DLD1 (cell line): Measurements from ENCODE around the gene PRR19.

Experiments used
- in situ Hi-C: cut with HindIII; loops from 2 replicates; pipeline ENCODE4 v1.10.0; 2017; ENCODE audit warnings: low sequenced_read_pairs

The PRR19 gene

DNA sequence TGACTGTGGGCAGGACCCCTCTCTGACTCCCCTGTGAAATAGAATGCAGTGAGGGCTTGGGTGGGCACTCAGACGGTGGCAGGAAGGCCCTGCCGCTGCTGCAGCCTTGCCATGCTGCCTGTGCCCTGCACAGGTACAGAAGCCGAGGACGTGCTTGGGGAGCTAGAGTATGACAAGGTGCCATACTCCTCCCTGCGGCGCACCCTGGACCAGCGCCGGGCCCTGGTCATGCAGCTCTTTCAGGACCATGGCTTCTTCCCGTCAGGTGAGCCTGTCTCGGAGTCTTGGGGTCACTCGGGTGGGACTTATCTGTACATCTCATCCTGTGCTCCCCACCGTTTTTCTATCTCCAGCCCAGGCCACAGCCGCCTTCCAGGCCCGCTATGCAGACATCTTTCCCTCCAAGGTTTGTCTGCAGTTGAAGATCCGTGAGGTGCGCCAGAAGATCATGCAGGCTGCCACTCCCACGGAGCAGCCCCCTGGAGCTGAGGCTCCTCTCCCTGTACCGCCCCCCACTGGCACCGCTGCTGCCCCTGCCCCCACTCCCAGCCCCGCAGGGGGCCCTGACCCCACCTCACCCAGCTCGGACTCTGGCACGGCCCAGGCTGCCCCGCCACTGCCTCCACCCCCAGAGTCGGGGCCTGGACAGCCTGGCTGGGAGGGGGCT is 7.3 kb upstream of the PRR19 start:
- in situ Hi-C loops: no loop called here

DNA sequence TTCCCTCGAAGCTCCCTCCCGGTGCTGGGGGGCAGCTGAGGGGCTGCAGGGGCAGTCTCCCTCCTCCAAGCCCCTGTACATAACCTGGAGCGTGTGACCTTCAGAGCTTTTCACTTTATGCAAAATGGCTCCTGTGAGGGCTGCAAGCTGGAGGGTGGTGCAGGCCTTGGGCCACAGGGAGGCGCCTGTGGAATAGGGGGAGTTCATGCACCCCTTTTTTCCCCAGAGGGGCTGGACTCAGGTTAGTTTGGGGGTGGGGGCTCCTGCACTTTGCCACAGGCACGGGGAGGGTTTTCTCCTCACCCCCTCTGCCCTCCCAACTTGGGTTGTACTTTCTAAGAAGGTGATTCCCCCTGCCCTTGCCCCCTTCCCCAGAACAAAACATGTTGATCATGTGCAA is 6.6 kb upstream of the PRR19 start:
- in situ Hi-C loops: no loop called here

DNA sequence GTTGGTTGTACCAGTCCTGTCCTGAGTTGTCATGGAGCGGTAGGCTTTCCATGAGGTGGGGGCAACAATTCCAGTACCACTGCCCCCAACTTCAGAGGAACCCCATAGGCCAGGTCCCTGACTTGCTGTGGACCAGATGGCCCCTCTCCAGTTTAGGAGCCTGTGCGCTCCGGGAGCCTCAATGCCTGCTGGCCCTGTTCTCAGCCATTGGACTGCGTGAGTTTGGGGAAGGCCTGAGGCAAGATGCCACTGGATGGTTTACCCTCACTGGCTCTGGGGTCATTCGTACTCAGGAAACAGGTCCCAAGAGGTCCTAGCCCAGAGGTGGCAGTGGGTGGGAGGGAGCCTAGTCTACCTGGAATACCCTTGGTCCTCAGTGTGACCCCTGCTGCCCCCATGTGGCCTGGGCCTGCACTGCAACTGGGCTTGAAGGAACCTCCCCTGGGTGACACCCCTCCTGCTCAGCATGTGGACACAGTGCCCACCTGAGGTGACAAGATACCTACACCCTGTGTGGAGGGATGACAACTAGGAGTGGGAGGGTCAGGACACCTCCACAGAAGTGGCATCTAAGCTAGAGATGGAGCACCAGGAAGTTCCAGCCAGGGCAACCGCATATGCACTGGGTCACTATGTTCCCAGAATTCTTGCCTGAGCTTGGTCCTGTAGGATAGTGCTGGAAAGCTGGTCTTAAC is 6.0 kb upstream of the PRR19 start:
- in situ Hi-C loops: no loop called here

DNA sequence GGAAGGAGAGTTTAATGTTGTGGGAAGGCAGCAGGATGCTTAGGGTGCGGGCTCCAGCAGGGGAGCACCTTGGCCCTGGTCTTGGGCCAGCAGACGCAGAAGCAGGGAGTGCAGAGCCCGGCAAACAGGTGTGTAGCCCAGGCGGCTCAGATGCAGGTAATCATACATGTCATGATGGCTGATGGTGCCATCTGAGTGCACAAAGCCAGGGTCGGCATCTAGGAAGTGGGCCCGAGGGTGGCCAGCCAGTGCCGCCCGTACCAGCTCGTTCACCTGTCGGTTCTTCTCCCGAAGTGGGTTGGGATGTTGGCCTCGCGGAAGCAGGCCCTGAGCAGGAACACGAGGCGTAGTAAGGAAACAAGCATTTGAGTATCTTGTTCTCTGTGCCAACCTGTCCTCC is 4.9 kb upstream of the PRR19 start:
- in situ Hi-C loops: no loop called here

DNA sequence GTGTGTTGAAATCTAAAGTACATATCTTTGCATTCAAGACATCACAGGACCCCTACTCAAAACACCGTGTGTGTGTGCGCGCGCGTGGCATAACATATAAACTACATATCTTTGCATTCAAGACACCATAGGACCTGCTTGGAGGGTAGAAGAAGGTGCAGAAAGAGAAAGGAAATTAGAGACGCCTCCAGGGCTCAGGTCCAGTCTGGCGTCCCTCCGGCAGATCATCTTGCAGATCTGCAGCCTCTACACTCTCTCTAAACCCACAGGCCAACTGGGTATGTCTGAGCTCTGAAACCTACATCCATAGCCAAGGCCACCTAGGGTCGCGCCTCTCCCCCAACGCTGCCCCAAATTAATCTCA is 1.2 kb downstream of the PRR19 start:
- in situ Hi-C loops: no loop called here

DNA sequence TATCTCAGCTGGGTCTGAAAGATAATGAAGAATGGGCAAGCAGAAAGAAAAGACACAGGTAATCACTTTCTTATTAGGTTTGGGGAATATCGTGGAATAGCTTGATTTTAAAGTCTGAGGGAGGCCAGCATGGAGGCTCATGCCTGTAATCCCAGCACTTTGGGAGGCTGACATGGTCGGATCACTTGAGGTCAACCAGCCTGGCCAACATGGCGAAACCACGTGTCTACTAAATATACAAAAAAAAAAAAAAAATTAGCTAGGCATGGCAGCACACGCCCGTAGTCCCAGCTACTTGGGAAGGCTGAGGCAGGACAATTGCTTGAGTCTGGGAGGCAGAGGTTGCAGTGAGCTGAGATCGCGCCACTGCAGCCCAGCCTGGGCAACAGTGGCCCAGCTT is 1.9 kb downstream of the PRR19 start:
- in situ Hi-C loops: no loop called here

DNA sequence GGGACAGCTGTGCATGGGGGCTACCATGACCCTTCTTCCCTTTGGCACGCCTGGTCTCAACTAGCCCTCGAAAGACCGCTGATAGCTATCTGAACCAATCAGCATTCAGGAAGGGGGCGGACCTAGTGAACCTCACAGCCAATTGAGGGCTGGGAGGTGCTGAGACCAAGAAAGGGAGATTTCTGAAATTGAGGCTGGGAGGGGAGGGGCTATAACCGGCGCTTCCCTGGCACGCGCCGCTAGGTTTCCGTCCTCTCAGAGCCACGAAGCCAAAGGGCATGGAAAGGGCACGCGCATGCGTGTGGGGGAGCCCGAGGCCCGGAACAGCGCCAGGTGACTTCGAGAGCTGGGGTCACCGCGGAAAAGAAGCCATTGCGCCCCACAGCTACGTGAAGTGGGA is 4.7 kb downstream of the PRR19 start:
- in situ Hi-C loops: no loop called here

DNA sequence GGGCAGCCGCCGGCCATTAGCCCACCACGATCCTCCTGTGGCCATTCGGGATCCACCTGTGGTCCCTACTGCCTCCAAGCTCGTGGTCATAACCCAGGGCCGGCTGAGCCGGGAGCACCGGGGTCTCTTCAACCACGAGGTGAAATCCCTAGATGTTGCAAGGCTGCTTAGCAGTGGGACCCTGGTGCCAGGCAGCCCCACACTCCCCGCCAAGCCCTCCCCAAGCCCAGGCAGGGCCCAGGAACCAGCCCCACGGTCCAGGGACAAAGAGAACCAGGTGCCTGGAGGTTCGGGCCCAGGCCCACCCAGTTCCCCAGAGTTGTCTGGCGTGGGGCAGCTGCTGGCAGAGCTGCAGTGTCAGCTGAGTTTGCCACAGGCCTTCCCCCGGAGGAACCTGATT is 7.8 kb downstream of the PRR19 start:
- in situ Hi-C loops: no loop called here

DNA sequence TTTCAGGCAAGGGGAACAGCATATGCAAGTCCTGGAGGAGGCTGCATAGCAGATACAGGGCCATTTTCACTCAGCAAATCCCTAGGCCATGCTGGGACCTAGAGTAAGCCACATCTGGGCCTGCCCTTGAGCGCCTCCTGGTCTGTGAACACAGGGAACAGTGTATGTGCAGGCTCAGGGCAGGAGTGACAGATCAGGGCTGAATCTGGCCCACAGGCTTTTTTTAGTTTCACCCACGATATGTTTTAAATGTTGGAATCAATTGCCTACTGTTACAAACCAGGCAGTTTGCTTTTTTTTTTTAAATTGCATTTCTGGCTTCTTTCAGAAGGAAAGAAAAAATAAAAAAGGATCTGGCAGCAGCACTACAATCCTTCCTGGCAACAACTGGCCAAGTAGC is 9.7 kb downstream of the PRR19 start:
- in situ Hi-C loops: no loop called here

DNA sequence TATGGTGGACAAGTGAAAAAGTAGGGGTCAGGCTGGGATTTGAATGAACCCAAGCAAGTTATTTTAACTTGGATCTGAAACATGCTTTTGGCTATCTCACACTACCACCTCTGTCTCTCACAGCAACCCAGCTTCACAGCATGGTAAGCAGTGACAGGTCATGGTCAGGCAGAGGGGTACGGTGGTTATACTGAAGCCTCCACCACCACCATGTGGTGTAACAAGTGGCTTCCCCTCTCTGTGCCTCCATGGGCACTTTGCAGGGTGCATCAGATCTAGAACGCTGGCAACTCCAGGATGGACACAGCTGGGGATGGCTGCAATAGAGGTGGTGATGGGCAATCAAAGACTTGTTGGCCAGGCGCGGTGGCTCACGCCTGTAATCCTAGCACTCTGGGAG is 10.4 kb downstream of the PRR19 start:
- in situ Hi-C loops: no loop called here

DNA sequence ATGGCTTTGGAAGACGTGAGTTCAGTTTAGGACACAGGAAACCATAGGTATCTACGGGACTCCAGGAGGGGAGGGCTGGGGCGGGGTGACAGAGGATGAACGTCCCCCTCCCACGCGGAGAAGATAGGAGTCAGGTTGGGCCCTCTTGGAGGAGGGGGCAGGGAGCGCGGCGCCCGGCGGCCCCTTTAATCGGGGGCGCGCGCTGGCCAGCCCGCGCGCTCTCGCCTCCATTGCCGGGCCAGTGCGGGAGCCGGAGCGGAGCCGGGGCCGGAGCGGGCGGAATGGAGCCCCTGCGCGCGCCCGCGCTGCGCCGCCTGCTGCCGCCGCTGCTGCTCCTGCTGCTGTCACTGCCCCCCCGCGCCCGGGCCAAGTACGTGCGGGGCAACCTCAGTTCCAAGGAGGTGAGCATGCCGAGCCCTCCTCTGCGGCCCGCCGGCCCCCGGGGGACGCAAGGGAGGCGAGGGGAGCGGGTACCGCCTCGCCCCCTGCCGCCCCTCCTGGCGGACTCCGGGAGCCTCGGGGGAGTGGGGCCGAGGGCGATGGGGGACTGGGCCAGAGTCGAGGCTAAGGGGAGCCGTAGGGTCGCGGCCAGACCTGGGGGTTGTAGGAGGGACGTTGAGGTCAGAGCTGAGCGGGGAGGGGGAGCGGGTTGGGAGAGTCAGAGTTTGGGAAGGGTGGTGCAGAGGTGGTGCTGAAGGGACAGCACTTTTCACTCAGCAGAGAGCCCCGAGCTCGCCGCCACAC is 11.3 kb downstream of the PRR19 start, which contains the start of gene TMEM145:
TSS of gene TMEM145 (plus strand) at position 214 of the 744 bp plus-strand sequence. CDS start at position 282, 68 bp downstream.
- in situ Hi-C loops: no loop called here

DNA sequence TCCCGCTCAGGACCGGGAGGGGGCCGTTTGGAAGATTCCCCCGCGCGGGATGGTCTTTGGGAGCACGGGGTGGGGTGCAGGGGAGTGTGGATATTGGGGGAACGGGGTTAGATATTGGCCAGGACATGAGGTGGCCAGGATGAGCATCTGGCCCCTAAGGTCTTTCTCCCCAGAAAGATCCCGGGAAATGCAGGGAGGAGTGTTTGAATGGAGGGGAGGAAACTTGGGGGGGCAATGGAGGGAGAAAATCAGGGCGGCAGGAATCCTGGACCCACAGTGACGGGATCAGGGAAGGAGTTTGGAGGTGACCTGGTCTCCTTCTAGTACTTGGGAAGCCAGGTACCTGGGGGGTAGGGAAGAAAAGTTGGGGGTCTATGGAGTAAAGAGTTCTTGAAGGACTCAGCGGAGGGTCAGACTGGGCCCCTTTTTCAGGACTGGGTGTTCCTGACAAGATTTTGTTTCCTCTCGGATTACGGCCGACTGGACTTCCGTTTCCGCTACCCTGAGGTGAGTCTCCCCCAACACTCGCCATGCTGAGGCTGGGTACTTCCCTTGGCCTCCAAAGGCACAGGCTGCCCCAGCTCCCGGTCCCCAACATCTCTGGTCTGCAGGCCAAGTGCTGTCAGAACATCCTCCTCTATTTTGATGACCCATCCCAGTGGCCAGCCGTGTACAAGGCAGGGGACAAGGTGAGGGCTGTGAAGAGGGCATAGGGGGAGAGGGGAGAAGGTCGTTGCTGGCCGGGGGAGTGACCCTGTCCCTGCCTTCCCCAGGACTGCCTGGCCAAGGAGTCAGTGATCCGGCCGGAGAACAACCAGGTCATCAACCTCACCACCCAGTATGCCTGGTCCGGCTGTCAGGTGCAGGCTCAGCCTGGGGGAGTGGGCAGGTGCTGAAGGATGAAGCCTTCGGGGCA is 12.2 kb downstream of the PRR19 start:
- in situ Hi-C loops: no loop called here

DNA sequence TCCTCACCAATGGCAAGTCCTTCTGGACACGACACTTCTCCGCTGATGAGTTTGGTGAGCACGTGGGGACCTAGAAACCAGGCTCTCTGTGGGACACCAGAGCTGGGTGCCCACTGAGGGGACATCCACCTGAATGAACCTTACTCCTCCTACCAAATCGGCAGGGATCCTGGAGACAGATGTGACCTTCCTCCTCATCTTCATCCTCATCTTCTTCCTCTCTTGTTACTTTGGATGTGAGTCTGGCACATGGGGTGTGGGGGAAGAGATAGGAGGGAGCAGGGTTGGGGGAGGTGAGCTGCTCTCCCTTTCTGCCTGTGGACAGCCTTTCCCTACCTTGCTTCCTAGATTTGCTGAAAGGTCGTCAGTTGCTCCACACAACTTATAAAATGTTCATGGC is 13.1 kb downstream of the PRR19 start:
- in situ Hi-C loops: no loop called here

DNA sequence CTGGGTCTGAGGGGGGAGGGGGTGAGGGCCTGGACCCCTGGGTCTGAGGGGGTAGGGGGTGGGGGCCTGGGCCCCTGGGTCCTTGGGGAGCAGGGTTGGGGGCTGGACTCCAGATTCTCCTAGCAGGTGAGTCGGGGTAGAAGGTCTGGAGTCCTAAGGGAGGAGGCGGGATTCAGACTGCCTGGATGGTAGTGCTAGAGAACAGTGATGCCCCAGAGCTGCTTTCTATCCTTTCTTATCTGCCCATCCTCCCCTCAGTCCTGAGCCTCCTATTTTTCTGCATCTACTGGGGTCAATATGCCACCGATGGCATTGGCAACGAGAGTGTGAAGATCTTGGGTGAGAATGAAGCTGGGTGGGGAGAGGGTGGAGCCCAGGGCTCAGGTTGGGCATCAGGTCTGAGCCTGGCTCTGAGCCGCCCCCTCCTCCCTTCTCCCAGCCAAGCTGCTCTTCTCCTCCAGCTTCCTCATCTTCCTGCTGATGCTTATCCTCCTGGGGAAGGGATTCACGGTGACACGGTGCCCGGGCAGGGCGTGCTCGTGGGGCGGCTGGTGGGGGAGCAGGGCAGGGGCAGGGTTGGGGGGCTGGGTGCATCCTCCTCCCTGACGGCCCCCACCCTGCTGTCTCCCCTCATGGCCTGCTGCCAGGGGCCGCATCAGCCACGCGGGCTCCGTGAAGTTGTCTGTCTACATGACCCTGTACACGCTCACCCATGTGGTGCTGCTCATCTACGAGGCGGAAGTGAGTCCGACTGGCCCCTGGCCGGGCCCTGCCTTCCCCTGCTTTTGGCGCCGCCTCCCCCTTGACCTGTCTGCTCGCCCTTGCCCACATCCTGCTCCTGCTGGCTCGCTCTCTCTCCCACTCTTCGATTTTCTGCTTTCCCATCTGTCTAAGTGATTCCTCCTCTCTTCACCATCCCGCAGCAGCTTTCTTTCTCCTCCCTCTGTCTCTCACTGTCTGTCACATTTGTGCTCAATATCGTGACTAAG is 14.6 kb downstream of the PRR19 start:
- in situ Hi-C loops: no loop called here

DNA sequence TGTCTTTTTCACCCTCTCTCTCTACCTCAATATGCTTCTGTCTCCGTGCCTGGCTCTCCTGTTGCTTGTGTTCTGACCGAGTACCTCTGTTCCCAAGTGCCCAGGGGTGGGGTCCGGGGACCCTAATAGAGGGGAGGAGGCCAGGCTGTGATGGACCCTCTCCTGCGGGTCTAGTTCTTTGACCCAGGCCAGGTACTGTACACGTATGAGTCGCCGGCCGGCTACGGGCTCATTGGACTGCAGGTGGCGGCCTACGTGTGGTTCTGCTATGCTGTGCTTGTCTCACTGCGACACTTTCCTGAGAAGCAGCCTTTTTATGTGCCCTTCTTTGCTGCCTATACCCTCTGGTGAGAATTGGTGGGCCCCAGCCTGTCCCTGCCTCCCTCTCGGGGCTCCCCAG is 15.6 kb downstream of the PRR19 start:
- in situ Hi-C loops: no loop called here

DNA sequence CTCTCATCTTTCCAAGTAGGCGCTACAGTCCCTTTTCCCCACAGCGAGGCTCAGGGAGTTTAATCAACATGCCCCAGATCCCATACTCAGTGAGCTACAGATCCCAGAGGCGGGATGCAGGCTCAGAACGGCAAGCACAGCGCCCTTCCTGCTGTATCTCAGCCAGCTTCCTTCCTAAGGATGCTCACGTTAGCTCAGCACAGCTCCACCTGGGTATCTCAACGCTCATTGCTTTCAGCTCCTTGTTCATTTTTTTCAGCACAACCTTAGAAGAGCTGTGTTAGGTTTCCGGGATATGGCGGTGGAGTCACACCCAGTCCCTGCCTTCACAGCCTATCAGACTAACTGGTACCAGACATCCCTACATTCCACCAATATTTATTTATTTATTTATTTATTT is 20.4 kb downstream of the PRR19 start:
- in situ Hi-C loops: no loop called here

DNA sequence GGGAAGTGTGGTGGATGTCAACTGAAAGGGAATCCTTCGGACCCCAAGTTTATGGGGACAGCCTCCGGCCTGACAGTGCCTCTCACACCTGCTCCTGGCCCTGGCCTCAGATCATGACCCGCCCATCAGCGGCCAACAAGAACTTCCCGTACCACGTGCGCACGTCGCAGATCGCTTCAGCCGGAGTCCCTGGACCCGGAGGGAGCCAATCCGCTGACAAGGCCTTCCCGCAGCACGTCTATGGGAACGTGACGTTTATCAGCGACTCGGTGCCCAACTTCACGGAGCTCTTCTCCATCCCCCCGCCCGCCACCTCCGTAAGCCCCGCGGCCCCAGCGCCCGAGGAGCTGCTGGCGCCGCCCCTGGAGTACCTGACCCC is 21.5 kb downstream of the PRR19 start:
- in situ Hi-C loops: no loop called here

DNA sequence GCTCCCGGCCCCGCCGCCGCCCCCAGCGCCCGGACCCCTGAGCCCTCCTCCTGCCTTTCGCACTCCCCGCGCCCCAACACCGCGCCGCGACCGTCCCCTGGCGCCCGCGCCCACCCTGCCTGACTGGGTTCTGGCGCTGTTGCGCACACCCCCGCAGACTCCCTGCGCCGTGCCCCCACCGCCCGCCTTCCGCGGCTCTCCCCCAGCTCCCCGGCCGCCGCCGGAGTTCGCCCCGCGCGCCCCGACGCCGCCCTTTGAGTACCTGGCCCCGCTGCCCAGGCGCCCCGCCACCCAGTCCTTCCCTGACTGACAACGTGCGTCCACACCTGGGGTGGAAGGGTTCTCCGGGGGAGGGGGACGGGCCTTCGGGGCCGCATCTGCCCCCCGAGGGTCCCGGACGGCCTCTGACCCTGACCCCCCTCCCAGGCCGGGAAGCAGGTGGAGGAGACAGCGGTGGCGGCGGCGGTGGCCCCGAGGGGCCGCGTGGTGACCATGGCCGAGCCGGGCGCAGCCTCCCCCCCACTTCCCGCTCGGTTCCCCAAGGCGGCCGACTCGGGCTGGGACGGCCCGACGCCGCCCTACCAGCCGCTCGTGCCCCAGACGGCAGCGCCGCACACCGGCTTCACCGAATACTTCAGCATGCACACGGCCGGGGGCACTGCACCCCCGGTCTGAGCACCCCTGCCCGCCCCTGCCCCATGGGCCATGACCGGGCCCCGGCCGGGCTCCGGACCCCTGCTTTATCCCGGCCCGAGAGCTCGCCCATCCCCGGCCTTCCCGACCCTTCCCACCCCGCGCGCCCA is 22.1 kb downstream of the PRR19 start:
- in situ Hi-C loops: no loop called here

DNA sequence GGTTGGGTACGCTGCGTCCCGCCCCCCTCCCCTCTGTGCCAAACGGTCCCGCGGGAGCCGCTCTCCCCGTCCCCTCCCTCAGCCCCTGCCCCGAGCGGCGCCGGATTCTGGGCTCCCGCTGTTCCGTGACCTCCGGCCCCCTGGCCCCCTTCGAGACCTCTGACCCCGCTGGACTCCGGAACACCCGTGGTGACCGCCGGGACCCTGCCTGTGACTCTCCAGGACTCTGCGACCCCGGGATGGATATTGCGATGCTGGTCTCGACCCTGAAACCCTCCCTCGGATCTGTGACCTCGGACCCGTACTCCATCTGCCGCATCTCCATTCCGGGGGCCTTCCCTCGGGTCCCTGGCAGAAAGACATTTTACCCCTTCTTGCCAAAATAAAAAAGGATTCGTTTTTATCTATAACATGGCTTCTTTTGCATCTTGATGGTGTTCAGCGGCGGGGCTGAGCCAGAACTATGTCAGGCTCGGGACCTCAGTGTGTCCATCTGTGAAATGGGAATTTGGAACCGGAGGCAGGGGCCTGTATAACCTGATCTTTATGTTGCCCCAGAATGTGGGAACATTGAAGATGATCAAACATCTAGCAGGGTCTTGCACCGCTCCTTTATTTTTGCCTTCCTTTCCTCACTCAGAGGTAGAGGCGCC is 22.8 kb downstream of the PRR19 start:
- in situ Hi-C loops: no loop called here
